HFF-Myc (cell line): ENCODE data around the gene CWC15.
"Not testable (repeated sequence)": the region's sequence is repeated elsewhere in the genome, so short reads cannot be mapped to it uniquely, and the experiment has no call there.

Experiments used
- DNase-seq: peaks from one replicate; pipeline ENCODE4 v3.0.0-alpha.2; 2011; ENCODE audit warnings: low read depth; ENCODE audit errors: extremely low read depth
- H3K4me3 ChIP-seq: replicated peaks from 2 replicates; pipeline ENCODE4 v1.5.1; 2011; ENCODE audit warnings: low read depth, mild to moderate bottlenecking, control low read depth, low read length
- TF ChIP-seq, protein P1 (sequence below): IDR thresholded peaks from 2 replicates; pipeline ENCODE4 v1.5.1; 2012; ENCODE audit warnings: mild to moderate bottlenecking, low read depth, low read length, control low read depth; ENCODE audit errors: missing control alignments

CWC15 gene

DNA sequence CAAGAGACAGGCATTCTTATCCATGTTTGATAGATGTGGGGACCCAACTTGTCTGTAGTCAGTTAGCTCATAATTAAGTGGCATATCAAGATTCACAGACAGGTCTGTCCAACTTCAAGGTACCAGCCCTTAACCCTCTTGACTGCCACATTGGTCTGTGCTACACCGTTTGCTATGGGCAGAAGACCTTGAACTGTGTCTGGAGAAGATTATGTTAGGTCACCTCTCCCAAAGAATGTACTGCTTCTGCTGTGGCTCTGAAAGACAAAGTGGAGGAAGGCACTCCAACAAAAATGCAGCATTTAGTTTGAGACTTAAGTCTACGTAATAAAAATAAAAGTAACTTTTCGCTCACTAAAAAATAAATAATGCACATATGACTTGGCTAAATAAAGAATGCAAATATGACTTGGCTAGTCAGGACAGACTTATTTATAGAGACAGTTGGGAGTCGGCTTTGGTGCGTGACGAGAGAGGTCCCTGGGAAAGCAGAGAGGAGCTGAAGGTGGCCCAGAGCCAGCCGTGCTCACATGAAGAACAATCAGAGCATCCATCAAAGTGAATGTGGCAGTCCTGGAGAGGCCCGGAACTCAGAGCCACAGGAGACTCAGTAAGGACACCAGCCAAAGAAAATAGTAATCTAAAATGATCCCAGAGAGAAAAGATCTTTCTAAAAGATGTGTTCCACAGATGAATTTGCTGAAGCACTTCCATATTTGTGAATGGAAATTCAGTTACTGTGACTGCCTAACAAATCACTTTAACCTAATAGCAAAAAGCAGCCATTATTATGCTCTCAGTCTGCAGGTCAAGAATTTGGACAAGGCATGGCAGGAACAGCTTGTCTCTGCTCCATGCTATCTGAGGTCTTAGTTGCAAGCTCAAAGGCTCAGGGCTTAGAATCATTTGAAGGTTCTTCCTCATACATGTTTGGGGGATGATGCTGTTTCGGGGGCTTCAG lies 35.0 kb downstream of the CWC15 start:
- TF ChIP-seq, protein P1, sequence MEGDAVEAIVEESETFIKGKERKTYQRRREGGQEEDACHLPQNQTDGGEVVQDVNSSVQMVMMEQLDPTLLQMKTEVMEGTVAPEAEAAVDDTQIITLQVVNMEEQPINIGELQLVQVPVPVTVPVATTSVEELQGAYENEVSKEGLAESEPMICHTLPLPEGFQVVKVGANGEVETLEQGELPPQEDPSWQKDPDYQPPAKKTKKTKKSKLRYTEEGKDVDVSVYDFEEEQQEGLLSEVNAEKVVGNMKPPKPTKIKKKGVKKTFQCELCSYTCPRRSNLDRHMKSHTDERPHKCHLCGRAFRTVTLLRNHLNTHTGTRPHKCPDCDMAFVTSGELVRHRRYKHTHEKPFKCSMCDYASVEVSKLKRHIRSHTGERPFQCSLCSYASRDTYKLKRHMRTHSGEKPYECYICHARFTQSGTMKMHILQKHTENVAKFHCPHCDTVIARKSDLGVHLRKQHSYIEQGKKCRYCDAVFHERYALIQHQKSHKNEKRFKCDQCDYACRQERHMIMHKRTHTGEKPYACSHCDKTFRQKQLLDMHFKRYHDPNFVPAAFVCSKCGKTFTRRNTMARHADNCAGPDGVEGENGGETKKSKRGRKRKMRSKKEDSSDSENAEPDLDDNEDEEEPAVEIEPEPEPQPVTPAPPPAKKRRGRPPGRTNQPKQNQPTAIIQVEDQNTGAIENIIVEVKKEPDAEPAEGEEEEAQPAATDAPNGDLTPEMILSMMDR: no peak
- no peak for DNase-seq
- no peak overlapping the region for H3K4me3 ChIP-seq

DNA sequence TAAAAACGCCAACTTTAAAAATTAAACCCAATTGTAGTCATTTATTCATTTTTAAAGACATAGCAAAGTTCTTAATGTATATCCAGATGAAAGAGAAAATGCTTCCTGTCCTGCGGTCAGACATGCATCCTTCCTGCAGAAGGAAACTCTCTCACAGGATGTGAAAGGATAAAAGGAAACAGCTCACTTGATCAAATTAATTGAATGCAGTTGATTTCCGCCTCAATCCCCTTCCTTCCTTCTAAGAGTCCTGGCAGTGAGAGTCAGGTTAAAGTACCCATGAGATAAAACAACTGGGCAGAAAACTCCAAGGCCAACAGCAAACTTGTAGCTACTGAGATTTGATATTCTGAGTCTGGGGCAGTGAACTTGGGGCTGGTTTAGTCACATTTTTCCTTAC lies 38.5 kb downstream of the CWC15 start:
- no peak overlapping the region for H3K4me3 ChIP-seq
- DNase-seq: no peak
- TF ChIP-seq, protein P1: no peak

DNA sequence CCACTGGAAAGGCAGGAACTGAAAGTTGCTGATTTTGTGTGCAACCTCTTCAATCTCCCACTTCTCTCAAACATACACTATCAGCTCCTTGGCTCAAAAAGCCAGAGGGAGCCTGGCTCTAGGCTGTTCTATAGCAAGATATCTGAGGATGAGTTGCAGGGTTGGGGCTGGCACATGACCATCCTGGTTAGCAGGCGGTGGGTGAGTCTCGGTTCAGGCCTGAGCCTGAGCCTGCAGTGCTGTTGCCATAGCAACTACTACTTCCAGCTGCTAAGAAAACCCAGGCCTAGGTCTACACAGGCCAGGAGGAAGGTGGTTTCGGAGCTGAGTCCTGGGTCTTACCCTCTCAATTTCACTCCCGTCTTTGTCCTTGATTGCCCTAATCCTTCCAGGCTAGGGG lies 39.0 kb downstream of the CWC15 start:
- TF ChIP-seq, protein P1: no peak
- H3K4me3 ChIP-seq: no peak overlapping the region
- DNase-seq: peak; percentile 61

DNA sequence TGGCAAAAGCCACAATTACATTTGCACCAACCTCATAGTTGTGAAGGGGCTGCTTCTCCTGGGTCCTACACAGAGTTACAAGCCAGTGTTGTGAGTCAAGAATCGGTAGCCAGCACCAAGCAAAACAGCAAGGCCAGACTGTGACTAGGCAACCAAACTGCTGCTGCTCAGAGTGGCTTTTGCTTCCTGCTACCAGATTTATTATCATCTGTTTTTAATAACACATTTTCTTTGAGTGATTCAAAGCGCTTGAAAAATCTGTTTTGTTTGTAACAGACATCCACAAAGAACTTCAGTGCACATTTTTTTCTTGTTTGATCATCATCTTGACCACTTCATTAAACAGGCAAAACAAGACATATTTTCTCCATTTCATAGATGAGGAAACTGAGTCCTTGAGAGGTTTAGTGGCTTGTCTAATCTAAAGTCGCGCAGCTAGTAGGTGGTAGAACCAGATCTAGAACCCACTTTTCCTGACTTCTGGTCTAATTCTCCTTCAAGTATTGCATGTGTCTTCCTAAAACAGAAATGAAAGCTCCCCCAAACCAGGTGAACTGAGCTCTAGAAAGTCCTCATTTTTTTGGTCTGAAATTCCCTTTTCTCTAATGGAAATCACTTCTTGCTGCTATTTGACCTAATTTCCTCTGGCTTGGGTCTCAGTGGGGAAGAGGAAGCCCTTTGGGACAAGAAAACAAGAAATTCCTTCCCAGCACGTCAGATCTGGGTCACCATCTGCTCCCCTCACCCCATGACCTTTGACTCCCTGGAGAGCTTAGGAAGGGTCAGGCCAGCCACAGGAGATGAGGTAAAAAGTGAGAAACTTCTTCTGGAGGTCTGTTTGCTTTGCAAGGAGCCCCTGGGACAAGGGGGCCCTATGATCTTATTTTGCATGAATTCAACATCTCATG lies 39.9 kb downstream of the CWC15 start:
- TF ChIP-seq, protein P1: no peak
- H3K4me3 ChIP-seq: no peak overlapping the region
- DNase-seq: peak; percentile 99

DNA sequence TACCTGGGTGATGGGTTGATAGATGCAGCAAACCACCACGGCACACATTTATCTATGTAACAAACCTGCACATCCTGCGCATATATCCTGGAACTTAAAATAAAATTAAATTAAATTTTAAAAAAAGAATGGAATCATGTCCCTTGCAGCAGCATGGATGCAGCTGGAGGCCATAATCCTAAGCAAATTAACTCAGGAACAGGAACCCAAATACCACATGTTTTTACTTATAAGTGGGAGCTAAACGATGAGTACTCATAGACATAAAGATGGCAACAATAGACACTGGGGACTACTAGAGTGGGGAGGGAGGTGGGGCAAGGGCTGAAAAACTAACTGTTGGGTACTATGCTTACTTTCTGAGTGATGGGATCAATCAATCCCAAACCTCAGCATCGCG lies 40.9 kb downstream of the CWC15 start:
- no peak for DNase-seq

DNA sequence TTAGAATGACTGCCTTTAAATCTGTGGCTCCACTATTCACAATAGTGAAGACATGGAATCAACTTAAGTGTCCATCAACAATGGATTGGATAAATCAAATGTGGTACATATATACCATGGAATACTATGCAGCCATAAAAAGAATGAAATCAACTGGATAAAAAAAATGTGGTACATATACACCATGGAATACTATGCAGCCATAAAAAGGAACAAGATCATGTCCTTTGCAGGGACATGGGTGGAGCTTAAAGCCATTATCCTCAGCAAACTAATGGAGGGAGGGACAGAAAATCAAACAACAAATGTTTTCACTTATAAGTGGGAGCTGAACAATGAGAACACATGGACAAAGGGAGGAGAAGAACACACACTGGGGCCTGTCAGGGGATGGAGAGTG lies 41.3 kb downstream of the CWC15 start:
- not testable (repeated sequence) for H3K4me3 ChIP-seq, DNase-seq

More for the DNA sequence above, 40.9 kb downstream of the CWC15 start:
- H3K4me3 ChIP-seq: no peak overlapping the region
- TF ChIP-seq, protein P1: no peak
